Dedifferentiated amniotic fluid mesenchymal stem cell (primary cell): ENCODE data around the gene FGF9.

Experiments used
- DNase-seq: peaks from one replicate; pipeline ENCODE4 v3.0.0-alpha.2; 2016; ENCODE audit errors: extremely low spot score

Gene FGF9

GRCh38 chr13:21674490-21675009 lies 3.7 kb downstream of the FGF9 start:
- no peak for DNase-seq

GRCh38 chr13:21675095-21675991 lies 4.5 kb downstream of the FGF9 start:
- DNase-seq, result no peak

GRCh38 chr13:21676611-21677021 lies 5.7 kb downstream of the FGF9 start:
- DNase-seq, result no peak

DNA sequence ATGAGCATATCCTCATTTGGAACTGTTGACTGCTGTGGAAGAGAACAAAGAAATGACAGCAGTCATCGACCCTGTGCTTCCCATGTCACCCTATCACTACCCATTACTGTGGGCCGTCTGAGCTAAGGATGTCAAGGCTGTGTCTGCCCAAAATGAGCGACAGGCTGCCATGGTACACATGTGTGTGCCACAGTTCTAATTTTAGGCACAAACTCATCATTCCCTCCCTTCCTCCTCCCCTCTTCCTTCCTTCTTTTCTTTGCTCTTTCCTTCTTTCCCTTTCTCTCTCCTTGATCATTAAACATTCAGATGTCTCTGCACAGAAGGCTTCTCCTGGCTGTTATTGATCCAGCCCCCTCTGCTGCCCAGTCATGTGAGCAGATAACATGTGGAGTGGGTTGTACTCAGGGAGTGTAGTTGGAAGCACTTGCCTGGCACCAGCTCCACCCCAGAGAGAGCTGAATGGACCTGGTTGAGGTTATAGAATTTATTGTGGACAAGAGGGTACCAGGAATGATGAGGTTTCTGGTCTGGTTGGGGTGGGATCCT lies 6.3 kb downstream of the FGF9 start:
- DNase-seq, result no peak

- no peak for DNase-seq
These were observed 12.3 kb downstream of the FGF9 start for GRCh38 chr13:21683034-21683733.

DNA sequence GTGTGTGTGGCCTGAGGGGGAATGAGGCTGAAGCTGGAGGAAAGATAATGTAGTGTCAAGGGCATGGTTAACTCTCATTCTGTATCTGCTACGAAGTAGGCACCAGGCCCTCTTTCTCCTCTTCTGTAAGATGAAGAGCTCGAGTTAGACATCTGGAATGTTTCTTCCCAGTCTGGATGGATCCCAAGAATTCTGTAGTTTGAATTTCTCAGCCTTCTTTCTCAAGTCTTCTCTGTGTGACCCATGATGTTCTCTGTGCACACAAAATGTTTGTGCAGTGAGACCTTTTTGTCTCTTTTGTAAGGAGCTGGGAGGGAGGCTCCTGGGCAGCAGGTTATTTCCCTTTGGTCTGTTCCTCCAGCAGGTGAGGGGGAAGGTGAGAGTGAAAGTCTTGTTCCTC lies 13.7 kb downstream of the FGF9 start:
- no peak for DNase-seq

DNA sequence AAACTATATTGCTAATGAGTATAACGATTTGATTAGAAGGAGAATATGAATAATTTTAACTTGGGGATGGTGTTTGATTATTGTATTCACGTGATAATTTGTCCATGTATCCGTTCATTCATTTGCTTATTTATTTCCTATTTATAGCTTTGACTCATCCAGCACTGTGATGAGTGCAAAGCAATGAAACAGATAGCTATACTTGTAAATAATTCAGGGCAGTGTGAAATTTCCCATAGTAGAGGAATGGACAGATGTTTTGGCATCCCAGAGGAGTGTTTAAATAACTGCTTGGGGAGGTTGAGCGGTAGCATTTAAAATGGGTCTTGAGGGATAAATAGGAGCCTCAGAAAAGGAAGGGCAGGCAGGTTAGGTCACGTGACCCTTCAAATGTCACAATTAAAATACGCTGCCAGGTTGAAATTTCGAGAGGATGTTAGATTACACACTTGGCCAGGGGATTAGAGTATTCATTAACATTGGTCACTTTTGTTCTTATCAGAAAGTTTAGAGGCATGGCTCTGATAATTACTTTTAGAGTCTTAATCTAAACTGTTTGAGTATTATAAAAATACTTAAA lies 14.7 kb downstream of the FGF9 start:
- DNase-seq, result no peak

DNA sequence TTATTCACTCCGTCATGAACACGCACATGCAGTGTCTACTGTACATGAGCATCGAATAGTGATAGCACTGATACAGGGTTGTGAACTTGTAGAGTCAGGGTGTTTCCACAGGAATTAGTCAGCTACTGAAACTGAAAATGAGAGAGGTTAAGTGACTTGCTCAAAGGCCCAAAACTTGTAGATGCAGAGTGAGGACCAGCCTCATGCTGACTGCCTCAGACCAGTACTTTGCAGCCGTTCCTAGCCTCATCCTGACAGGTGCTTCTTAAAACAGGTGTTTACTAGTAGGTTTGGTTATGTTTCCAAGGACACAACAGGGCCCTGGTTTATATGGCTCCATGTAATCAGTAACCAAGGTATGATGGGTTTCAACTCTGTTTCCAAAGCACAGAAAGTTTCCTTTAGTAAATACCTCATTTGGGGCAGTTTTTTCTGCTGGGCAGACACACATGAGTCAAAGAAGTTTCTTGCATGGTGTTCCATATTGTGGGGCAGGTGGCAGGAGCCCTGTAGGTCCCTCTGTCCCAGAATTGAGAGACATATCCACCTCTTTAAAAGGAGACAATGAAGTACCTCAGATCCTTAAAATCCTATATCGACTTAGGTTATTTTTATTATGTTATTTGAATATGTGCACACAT lies 16.0 kb downstream of the FGF9 start:
- no peak for DNase-seq

DNA sequence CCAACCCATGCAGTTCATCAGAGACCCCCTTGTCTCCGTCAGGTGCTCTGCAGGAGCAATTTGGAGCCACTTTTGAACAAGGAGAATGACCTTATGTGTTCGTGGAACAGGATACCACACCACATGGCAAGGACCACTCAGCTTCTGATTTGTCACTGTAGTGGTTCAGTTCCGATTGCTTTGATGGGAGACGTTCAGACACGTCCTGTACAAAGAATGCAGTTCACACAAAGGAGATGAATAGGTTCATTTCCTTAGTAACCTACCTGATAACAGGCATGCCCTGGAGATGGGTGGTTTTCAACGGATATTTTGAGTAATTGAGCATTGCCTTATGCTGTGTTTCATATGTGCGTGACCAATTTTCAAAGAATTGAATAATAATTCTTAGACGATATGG lies 17.2 kb downstream of the FGF9 start:
- DNase-seq, result no peak

- no peak for DNase-seq
These were observed 18.2 kb downstream of the FGF9 start for GRCh38 chr13:21689097-21689496.

DNA sequence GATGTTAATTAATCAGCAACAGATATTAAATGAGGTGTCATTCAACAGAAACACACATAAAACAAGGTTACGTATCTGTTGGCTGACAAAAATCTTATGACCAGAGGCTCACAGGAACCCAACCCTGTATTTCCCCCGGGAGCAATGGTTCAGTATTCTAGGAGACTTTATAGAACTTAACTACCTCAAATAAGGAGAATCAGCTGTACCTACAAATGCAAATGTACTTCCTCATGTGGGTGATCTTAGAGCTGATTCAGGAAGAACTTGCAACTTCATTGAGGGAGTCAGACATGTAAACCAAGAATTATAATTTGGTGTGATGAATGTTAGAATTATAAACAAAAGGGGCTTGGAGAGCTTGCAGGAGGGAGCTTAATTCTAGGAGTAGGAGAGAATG lies 20.1 kb downstream of the FGF9 start:
- no peak for DNase-seq

GRCh38 chr13:21691500-21691899 lies 20.6 kb downstream of the FGF9 start:
- DNase-seq, result no peak

- DNase-seq, result no peak
These were observed 21.1 kb downstream of the FGF9 start for GRCh38 chr13:21691928-21692327.

DNA sequence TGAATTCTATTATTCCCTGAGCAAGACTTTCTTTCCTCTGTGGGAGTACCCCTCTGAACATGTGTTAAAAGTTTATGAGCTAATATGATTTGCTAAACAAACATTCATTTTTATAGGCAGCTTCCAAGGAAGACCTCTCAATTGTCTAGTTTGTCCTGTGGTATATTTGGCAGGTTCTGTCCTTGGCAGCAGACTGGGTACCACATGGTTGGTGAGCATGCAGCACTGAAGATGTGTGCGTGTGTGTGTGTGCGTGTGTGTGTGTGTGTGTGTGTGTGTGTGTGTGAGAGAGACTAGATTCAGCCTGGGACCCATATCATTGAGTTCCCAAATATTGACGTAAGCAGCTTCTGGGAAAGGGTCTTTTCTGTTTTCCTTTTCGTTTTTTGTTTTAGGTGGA lies 24.0 kb downstream of the FGF9 start:
- no peak for DNase-seq

- DNase-seq, result no peak
These were observed 24.7 kb downstream of the FGF9 start for GRCh38 chr13:21695546-21695945.

GRCh38 chr13:21696865-21697448 lies 26.1 kb downstream of the FGF9 start:
- no peak for DNase-seq

DNA sequence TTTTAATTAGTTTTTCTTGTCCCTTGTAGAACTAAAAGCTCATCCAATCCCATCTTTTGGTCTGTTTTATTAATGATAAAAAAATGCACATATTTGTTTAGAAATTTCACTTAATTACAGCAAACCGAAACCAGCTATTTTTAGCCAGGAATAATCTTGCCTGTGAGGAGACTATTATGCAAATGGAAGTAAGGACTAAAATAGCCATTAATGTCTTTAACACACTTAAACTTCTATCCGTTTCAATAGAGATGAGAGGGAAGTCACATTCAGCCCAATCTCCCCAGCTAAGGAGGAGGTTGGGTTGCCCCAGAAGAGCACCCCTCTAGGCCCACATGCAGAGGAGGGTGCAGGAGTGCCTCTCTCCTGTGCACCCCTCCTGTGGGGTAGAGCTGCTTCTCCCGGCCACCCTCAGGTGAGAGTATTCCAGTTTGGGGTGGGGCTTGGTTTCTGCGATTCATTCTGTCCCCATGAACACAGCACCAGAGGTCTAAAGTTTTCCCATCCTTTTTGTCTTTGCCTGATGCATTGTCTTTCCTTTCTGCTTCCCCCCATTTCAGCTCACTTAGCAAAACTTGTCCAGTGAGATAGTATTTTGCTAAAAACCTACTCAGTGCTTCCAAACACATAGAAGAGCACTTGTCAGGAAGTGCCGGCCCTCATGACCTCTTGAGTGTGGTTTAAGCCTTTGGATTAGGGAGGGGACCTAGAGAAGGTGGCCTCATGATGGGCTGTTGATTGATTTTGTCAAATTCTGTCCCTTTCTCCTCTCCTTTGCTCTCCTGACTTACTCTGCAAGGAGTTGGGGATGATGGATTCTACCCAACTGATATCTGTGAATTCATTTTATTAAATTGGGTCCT lies 28.2 kb downstream of the FGF9 start:
- DNase-seq, result no peak

GRCh38 chr13:21701460-21701859 lies 30.6 kb downstream of the FGF9 start:
- DNase-seq, result no peak

DNA sequence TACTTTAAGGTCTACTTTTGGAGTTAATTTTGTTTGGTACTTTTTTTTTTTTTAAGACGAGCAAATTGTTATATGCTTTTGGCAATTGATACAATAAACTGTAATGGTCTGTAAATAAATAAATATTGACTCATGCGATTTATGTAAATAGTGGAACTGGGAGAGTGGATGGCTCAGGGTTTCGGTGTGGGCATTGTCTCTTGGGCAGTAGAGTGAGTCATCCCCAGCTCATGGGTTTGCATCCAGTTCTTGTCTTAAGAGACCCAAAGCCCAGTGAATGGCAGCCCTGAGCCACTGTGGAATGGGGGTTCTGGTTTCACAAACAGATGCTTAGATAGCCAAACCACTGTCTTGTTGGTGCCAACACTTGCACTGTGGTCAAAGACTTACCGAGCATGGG lies 33.0 kb downstream of the FGF9 start:
- DNase-seq, result no peak

DNA sequence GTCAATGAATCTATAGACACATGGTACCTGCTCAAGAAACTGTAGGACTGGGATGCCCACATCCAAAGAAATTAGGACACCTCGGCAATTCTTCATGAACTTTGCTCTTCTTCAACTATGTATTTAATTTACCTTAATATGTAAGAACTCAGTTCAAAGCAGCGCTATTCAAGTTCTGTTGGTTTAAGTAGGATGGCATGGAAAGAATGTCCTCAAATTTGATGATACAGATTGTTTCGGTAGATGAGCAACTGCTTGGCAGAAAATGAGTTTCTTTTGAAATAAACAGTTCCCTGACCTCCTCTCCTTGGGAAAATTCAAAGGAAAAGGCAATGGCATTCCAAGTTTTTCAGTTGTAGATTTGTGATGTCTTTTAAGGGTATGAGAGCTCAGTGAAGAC lies 36.7 kb downstream of the FGF9 start:
- no peak for DNase-seq
